NCI-H2171 (cell line): ENCODE results near the gene LMNA.
A peak's percentile ranks its signal among the peaks of the same experiment; 100 is the strongest.
"Not testable (repeated sequence)": the region's sequence is repeated elsewhere in the genome, so short reads cannot be mapped to it uniquely, and the experiment has no call there.

Source experiments
- DNase-seq: peaks from one replicate; lab custom pipeline; 2025; lab: John Stamatoyannopoulos, UW

LMNA gene

GRCh38 chr1:156122086-156122485 lies 7.6 kb downstream of the LMNA start:
- no peak for DNase-seq

GRCh38 chr1:156122519-156123355 lies 8.2 kb downstream of the LMNA start:
- no peak for DNase-seq

GRCh38 chr1:156123356-156124196 lies 9.1 kb downstream of the LMNA start:
- DNase-seq = peak; percentile 93

- DNase-seq = no peak
These were observed 10.3 kb downstream of the LMNA start for GRCh38 chr1:156124557-156125483.

- not testable (repeated sequence) for DNase-seq
These were observed 11.0 kb downstream of the LMNA start for GRCh38 chr1:156125544-156125943.

- DNase-seq = no peak
These were observed 11.6 kb downstream of the LMNA start for GRCh38 chr1:156126043-156126629.

GRCh38 chr1:156126630-156127534 lies 12.4 kb downstream of the LMNA start:
- no peak for DNase-seq

GRCh38 chr1:156128308-156128653 lies 13.8 kb downstream of the LMNA start:
- no peak for DNase-seq

GRCh38 chr1:156128654-156129597 lies 14.4 kb downstream of the LMNA start:
- no peak for DNase-seq

- peak; percentile 64 for DNase-seq
These were observed 15.4 kb downstream of the LMNA start for GRCh38 chr1:156129687-156130577.

GRCh38 chr1:156130578-156130942 lies 16.0 kb downstream of the LMNA start:
- DNase-seq = no peak

- no peak for DNase-seq
These were observed 20.4 kb downstream of the LMNA start for GRCh38 chr1:156134716-156135435.

- DNase-seq = no peak
These were observed 21.7 kb downstream of the LMNA start for GRCh38 chr1:156135930-156136871.

- DNase-seq = no peak
These were observed 22.5 kb downstream of the LMNA start for GRCh38 chr1:156136970-156137483.

- DNase-seq = no peak
These were observed 24.0 kb downstream of the LMNA start for GRCh38 chr1:156138458-156138867.
